Measurements from ENCODE around the gene PRR13. TPM values are rescaled to one million over a fixed set of nuclear protein-coding genes. Genes with fewer than 3 reads are reported as not detected.

The PRR13 gene
- total RNA-seq, 1 donor from 2014 or later = 20.6 TPM

GRCh38 chr12:53424626-53425514 is 16.7 kb upstream of the PRR13 start:
- intact Hi-C loops (cut with DNase I) = no loop called here
- no peaks in the 10 kb centered on the region for H3K27me3 ChIP-seq
- no peak overlapping the region for H3K27ac ChIP-seq
- no peaks in the 10 kb centered on the region for H3K9me3 ChIP-seq
- H3K4me1 ChIP-seq = no peaks in the 10 kb centered on the region
- no peaks in the 10 kb centered on the region for H3K36me3 ChIP-seq
- no peak for DNase-seq (ENCODE audit: low spot score in 2 of 2)
- H3K4me3 ChIP-seq = peak overlapping the region in 1 of 2 donors; percentile 3
- TF ChIP-seq CTCF (IDR thresholded peaks at IDR 0.05) = no peak

GRCh38 chr12:53425515-53426150 is 15.9 kb upstream of the PRR13 start:
- H3K4me1 ChIP-seq = no peaks in the 10 kb centered on the region
- intact Hi-C loops (cut with DNase I) = no loop called here
- peak overlapping the region in 1 of 2 donors; percentile 3 for H3K4me3 ChIP-seq
- H3K27me3 ChIP-seq = no peaks in the 10 kb centered on the region
- TF ChIP-seq CTCF (IDR thresholded peaks at IDR 0.05) = no peak
- H3K36me3 ChIP-seq = no peaks in the 10 kb centered on the region
- H3K9me3 ChIP-seq = no peaks in the 10 kb centered on the region
- no peak for DNase-seq (ENCODE audit: low spot score in 2 of 2)
- no peak overlapping the region for H3K27ac ChIP-seq

DNA sequence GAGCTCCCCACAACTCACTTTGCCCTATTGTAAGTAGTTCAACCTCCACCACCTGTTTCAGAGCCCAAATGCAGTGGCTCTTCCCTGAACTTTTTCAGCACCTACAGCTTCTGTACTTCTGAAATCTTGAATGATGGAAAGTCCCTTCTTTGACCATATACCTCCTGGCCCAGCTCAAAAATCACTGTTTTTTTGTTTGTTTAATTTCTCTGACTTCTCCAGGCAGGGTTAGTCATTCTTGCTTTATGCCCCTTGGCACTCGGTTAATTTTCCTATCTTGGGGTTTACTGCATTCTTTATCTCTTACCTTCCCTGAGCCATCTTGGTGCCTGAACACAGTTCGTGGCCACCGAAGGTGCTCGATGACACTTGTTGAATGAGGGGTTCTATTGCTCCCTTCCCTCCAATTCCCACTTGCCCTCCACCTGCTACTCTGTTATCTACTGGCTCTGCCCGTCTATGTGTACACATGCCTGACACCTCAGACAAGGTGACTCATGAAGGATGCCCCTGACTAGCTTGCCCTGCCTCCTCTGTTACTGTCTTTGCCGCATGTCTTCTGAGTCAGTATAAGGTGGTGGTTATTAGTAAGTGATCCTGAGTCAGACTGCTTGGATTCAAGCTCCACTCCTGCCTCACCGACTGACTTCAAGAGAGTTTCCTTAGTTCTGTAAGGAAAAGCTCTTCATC is 13.5 kb upstream of the PRR13 start:
- H3K4me3 ChIP-seq = no peak overlapping the region
- no peaks in the 10 kb centered on the region for H3K4me1 ChIP-seq
- no peaks in the 10 kb centered on the region for H3K27me3 ChIP-seq
- no peak for DNase-seq (ENCODE audit: low spot score in 2 of 2)
- no peaks in the 10 kb centered on the region for H3K36me3 ChIP-seq
- no peak overlapping the region for H3K27ac ChIP-seq
- TF ChIP-seq CTCF (IDR thresholded peaks at IDR 0.05) = no peak
- H3K9me3 ChIP-seq = no peaks in the 10 kb centered on the region
- intact Hi-C loops (cut with DNase I) = no loop called here

DNA sequence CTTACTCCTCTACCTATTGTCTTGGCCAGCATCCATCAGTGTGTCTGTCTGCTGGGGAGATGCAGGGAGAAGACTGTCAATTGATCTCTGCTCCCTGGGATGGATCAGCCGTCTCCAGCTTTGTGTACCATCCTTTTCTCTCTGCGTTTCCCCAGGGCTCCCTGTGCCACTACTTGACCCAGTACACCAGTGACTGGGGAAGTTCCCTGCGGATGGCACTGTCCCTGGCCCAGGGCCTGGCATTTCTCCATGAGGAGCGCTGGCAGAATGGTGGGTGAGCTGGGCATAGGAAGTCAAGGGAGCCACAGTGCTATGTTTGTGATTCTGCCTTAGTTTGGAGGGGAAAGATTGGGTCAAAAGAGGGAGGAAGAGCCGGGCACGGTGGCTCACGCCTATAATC is 12.8 kb upstream of the PRR13 start:
- intact Hi-C loops (cut with DNase I) = no loop called here
- H3K27me3 ChIP-seq = no peaks in the 10 kb centered on the region
- no peak for TF ChIP-seq CTCF (IDR thresholded peaks at IDR 0.05)
- no peaks in the 10 kb centered on the region for H3K4me1 ChIP-seq
- no peak overlapping the region for H3K4me3 ChIP-seq
- no peaks in the 10 kb centered on the region for H3K9me3 ChIP-seq
- no peak for DNase-seq (ENCODE audit: low spot score in 2 of 2)
- no peaks in the 10 kb centered on the region for H3K36me3 ChIP-seq
- H3K27ac ChIP-seq = no peak overlapping the region

- H3K4me3 ChIP-seq = no peak overlapping the region
- no peaks in the 10 kb centered on the region for H3K4me1 ChIP-seq
- H3K27ac ChIP-seq = no peak overlapping the region
- no peak for TF ChIP-seq CTCF (IDR thresholded peaks at IDR 0.05)
- no peak for DNase-seq (ENCODE audit: low spot score in 2 of 2)
- H3K9me3 ChIP-seq = no peaks in the 10 kb centered on the region
- intact Hi-C loops (cut with DNase I) = no loop called here
- no peaks in the 10 kb centered on the region for H3K27me3 ChIP-seq
- H3K36me3 ChIP-seq = no peaks in the 10 kb centered on the region
These were observed 11.4 kb upstream of the PRR13 start for GRCh38 chr12:53430116-53430515.

Data from ascending aorta (tissue), 2 donors.